Medulla oblongata (tissue), 1 donor: ENCODE measurements around the gene KRT20.
A peak's percentile ranks its signal among the peaks of the same experiment; 100 is the strongest.
"Not testable (repeated sequence)": the region's sequence is repeated elsewhere in the genome, so short reads cannot be mapped to it uniquely, and the experiment has no call there.

Experiments used
- DNase-seq: peaks from one replicate; pipeline ENCODE4 v3.0.0-alpha.2; 2015; ENCODE audit errors: extremely low spot score

KRT20 gene

GRCh38 chr17:40884708-40885512 is at the start of gene KRT20:
Gene KRT20 (minus strand): TSS chr17:40885242. CDS start chr17:40885185, 57 bp downstream.
- DNase-seq: no peak

- DNase-seq: peak; percentile 7
Observed at GRCh38 chr17:40932608-40933007, 47.6 kb upstream of the KRT20 start.

GRCh38 chr17:40931311-40931710 is 46.3 kb upstream of the KRT20 start:
- no peak for DNase-seq

GRCh38 chr17:40926341-40926740 is 41.3 kb upstream of the KRT20 start:
- DNase-seq: no peak

GRCh38 chr17:40922239-40922638 is 37.2 kb upstream of the KRT20 start:
- peak; percentile 77 for DNase-seq

GRCh38 chr17:40921026-40921425 is 36.0 kb upstream of the KRT20 start:
- no peak for DNase-seq

GRCh38 chr17:40917116-40917515 is 32.1 kb upstream of the KRT20 start:
- not testable (repeated sequence) for DNase-seq

GRCh38 chr17:40916366-40916765 is 31.3 kb upstream of the KRT20 start:
- DNase-seq: no peak

- peak; percentile 5 for DNase-seq
Observed at GRCh38 chr17:40915721-40916256, 30.7 kb upstream of the KRT20 start.

GRCh38 chr17:40915199-40915661 is 30.2 kb upstream of the KRT20 start:
- no peak for DNase-seq

- DNase-seq: no peak
Observed at GRCh38 chr17:40914075-40914855, 29.2 kb upstream of the KRT20 start.

- no peak for DNase-seq
Observed at GRCh38 chr17:40912486-40913210, 27.6 kb upstream of the KRT20 start.

- DNase-seq: peak; percentile 4
Observed at GRCh38 chr17:40910441-40910841, 25.4 kb upstream of the KRT20 start.

GRCh38 chr17:40909755-40910154 is 24.7 kb upstream of the KRT20 start:
- no peak for DNase-seq

- DNase-seq: peak; percentile 89
Observed at GRCh38 chr17:40909351-40909750, 24.3 kb upstream of the KRT20 start.

- no peak for DNase-seq
Observed at GRCh38 chr17:40906613-40907012, 21.6 kb upstream of the KRT20 start.

GRCh38 chr17:40905370-40905769 is 20.3 kb upstream of the KRT20 start:
- no peak for DNase-seq

GRCh38 chr17:40903129-40903847 is 18.2 kb upstream of the KRT20 start:
- DNase-seq: peak; percentile 13

GRCh38 chr17:40902498-40902897 is 17.5 kb upstream of the KRT20 start:
- DNase-seq: no peak

GRCh38 chr17:40901981-40902474 is 17.0 kb upstream of the KRT20 start:
- DNase-seq: no peak

- no peak for DNase-seq
Observed at GRCh38 chr17:40900809-40901356, 15.8 kb upstream of the KRT20 start.
